HS-27A (cell line): Measurements from ENCODE around the gene ONECUT3.

Experiments used
- DNase-seq: peaks from one replicate; pipeline ENCODE4 v3.0.0-alpha.2; 2012; ENCODE audit warnings: low read depth, missing footprints

Gene ONECUT3

GRCh38 chr19:1768248-1768647 is 14.9 kb downstream of the ONECUT3 start:
- DNase-seq, result no peak

GRCh38 chr19:1768918-1769644 is 15.8 kb downstream of the ONECUT3 start:
- DNase-seq, result no peak

DNA sequence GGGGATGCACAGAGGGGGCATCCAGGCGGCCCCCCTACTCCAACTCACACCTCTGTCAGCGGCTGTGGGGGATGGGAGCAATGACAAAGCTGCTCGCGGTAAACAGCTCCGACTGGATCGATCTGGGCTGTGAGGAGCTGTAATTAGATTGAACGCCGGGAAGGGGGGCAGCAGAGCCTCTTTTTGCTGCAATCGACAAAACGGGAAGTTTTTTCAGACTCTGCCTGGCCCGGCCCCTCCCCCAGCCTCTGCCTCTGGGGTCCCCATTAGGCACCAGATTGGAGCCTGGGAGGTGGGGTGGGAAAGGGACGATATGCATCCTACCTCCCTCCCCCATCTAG is 16.3 kb downstream of the ONECUT3 start:
- no peak for DNase-seq

DNA sequence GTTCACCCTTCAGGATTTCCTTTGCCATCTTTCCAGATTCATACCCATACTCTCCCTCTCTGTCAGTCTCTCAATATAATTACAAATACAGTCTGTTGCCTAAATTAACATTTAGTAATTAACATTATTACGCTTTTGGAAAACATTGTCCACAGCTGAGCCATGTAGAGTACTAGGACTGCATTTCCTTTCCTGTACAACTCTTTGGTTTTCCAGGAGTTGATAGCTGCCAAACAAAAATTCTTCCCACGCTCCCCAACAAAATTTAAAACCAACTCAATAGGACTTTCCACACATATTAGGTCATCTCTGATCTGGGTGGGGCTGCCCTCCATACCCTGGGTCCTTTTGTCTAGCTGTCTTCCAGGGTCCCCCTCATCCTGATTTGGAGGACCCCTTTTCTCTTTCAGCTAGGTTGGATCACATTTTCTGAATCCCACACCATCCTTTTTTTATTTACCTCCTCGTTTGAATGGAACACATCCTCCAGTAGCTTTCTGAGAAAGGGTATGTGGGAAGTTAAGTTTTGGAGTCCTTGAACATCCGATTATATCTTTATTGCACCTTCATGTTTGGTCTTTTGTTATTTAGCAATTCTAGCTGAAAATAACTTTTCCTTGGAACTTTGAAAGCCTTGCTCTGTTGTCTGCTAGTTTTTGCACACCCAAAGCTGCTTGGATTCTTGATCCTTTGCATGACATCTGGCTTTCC is 17.7 kb downstream of the ONECUT3 start:
- DNase-seq, result no peak

DNA sequence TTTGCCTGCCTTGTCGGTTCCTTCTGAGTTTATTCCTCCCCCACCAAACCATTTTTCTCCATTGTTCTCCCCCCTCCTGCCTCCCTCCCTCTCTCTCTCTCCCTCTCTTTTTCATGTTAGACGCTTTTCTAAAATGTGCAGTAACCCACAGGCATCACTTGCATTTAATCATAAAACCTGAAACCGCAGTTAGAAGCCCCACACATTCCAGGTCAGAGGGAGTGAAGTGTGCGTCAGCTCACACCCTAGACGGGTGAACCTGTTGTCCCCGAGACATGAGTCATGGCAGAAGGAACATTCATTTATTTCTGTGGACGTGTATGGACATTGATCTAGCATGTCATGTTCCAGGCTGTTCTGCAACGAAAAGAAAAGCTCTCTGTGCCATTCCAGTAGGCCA is 19.9 kb downstream of the ONECUT3 start:
- peak; percentile 53 for DNase-seq

DNA sequence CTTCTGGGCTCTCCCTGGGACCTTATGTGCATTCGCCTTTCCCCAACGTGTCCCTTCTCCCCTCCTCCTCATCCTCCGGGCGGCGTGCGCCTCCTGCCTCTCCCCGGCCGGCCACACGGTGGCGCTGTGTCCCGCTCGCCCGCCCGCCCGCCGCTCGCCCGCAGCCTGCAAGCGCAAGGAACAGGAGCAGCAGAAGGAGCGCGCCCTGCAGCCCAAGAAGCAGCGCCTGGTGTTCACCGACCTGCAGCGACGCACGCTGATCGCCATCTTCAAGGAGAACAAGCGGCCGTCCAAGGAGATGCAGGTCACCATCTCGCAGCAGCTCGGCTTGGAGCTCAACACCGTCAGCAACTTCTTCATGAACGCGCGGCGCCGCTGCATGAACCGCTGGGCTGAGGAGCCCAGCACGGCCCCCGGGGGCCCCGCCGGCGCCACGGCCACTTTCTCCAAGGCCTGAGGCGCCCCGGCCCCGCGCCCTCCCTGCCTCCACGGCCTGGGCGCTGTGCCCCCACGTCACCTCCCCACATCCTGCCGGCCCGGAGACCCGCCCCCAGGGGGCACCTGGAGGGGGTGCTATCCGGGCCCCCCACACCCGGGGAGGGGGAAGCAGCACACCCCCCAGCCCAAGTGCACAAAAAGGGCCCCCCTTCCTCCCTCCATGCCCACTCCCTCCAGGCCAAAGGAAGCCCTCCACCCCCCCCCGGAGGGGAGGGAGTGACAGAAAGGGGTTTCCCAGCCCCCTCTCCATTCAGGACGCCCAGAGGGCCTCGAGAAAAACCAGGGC is 21.9 kb downstream of the ONECUT3 start:
- DNase-seq, result no peak

DNA sequence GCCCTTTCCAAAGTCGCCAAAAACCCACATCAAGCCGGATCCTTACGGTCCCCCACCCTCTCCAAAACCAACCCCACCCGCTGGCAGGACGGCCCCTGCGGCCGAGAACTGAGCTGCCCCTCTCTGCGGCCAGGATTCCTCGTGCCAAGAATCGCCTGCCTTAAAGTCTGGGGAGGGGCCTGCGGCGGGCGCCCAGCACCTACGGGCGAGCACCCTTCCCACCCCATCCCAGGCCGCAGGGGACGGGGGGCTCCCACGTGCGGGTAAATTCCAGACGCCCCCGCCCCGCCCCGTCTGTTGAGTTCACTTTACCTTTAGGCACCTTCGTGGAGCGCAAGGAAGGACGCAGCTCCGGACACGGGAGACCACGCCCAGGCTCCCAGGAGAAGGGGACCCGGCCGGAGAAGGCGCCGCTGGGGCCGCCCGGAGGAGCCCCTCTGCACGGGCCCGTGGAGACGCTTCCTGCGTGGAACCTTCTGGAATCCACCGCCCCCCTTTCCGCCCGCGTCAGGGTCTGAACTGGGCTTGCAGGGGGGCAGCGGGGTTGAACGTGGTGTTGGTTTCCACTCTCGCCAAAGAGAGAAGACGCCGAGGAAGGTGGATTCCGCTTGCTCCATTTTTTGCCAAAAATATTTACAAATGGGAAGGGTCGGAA is 22.8 kb downstream of the ONECUT3 start:
- DNase-seq, result no peak

DNA sequence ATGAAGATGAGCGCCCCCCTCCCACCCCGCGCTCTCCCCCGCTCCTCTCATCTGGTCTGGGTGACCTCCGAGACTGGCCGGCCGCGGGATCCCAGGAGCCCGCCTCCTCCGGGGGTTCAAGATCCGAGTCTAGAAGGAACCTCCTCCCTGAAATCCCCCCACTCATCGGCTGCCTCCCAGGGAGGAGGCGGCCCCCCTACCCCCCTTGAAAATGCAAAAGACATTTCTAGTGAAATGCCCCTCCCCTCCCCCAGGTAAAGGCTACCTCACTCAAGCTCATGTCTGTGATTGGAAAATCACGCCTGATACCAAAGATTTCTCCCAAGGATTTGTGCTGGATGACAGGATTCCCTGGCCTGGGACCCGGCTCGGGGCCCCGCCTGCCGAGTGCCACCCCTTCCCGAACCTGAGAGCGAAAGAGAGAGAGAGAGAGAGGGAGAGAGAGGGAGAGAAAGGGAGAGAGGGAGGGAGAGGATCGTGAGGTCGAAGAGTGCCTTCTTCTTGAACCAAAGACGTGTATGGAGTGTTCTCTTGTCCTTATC is 23.4 kb downstream of the ONECUT3 start:
- DNase-seq, result no peak

DNA sequence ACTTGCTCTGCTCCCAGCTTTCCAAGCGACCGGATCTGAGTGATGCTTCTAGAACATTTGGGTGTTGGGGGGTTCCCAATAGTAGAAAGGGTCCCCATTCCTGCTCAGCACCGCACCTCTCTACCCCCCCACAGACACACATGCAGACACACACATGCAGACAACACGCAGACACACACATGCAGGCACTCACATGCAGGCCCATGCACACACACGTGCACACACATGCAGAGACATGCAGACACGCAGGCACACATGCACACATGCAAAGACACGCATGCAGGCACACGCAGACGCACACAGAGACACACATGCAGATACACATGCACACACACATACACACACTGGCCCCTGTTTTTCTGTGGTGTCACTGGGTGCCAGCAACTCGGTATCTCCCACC is 23.8 kb downstream of the ONECUT3 start:
- DNase-seq, result no peak

- no peak for DNase-seq
Measured at GRCh38 chr19:1779574-1779973, 26.3 kb downstream of the ONECUT3 start.

- DNase-seq, result no peak
Measured at GRCh38 chr19:1780272-1780958, 27.1 kb downstream of the ONECUT3 start.

DNA sequence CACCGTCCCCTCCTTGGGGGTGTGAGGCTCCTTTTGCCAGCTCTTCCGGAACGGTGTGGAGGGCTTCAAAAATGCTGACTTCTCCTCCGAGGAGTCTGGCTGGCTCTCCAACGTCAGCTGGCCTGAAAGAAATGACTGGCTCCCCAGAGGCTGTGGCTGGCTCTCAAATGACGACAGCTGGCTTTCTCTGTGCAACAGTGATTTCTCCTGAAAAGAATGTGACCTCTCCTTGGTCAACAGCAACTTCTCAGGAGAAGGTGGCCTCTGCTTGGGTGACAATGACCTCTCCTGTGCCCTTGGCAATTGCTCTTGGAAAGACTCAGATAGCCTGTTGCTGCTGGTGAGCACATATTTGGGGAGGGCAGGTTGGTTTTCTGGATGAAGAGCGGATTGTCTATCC is 29.2 kb downstream of the ONECUT3 start:
- DNase-seq, result no peak

DNA sequence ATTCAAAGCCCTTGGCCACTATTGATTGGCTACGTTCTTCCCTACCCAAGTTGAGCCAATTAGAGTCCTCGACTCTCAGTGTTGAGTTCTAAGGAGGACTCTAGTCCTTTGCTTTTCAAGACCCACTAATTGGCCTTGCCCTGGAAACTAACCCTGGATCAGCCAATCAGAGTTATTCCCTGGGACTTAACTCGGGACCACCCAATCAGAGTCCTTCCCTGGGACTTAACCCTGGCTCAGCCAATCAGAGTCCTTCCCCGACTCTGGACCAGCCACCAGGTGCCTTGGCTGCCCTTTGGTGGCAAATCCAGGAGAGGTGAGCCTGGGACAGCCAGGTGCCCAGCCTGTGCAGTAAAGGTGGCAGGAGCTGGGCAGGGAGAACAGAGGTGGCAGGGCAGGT is 30.0 kb downstream of the ONECUT3 start:
- DNase-seq, result no peak

GRCh38 chr19:1783874-1784273 is 30.6 kb downstream of the ONECUT3 start:
- DNase-seq, result no peak

- DNase-seq, result no peak
Measured at GRCh38 chr19:1785310-1785709, 32.0 kb downstream of the ONECUT3 start.

DNA sequence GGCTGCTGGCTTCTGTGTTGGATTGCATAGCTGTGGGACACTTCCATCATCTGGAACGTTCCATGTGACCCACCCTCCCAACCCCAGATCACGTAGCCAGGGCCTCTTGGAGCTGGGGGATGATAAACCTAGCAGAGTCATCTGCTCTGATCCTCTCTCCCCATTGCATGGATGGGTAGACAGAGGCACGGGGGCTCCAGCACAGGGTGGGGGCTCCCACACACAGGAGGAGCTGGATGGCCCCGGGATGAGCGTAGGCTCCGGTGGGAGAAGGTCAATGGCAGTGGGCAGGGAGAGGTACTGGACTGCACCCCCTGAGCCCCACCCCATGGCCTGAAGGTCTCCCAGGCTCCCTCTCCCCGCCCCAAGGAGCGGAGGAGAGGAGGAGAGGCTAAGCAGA is 33.4 kb downstream of the ONECUT3 start:
- no peak for DNase-seq

- no peak for DNase-seq
Measured at GRCh38 chr19:1787116-1787515, 33.8 kb downstream of the ONECUT3 start.

GRCh38 chr19:1789261-1790041 is 36.1 kb downstream of the ONECUT3 start:
- no peak for DNase-seq

DNA sequence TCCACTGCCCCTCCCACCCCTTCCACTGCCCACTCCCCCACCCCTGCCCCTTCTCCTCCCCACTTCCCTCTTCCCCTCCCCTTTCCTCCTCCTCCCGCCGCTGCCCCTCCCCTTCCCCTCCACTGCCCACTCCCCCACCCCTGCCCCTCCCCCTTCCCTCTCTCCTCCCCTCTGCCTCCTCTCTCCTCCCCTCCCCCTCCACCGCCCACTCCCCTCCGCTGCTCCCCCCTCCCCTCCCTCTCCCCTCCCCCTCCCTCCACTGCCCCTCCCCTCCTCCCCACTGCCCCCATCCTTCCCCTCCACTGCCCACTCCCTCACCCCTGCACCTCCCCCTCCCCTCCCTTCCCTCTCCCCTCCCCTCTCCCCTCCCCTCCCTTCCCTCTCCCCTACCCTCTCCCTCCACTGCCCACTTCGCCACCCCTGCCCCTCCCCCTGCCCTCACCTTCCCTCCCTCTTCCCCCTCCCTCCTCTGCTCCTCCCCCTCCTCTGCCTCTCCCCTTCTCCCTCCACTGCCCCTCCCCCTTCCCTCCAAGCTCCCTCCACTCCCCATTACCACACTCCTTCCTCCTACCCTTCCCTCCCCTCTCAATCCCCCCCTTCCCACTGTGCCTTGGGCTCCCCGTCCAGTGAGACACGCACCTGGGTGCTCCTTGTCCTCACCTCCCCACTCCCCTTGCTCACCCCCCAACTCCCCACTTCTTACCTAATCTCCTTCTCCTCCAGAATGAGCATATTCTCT is 36.9 kb downstream of the ONECUT3 start:
- no peak for DNase-seq

GRCh38 chr19:1791879-1792278 is 38.6 kb downstream of the ONECUT3 start:
- no peak for DNase-seq
